Activated CD4-positive, alpha-beta T cell treated with anti-CD3 and anti-CD28 coated beads for 24 hours (primary cell): Measurements from ENCODE around the gene AGPAT1.

ENCODE experiments used
- DNase-seq, 2 donors: peaks; one replicate each; pipeline ENCODE4 v3.0.0-alpha.2; 2020; ENCODE audit warnings: low read depth in 2 of 2

The AGPAT1 gene

GRCh38 chr6:32168807-32169591 lies 6.9 kb downstream of the AGPAT1 start:
- DNase-seq = no peak

GRCh38 chr6:32168350-32168749 lies 7.5 kb downstream of the AGPAT1 start:
- DNase-seq = no peak

GRCh38 chr6:32167761-32168262 lies 8.1 kb downstream of the AGPAT1 start:
- DNase-seq = no peak

- no peak for DNase-seq
Observed at GRCh38 chr6:32167154-32167760, 8.6 kb downstream of the AGPAT1 start.

GRCh38 chr6:32166411-32167061 lies 9.3 kb downstream of the AGPAT1 start:
- no peak for DNase-seq

GRCh38 chr6:32164295-32164694 lies 11.6 kb downstream of the AGPAT1 start, which contains the start of gene EGFL8:
EGFL8 (plus strand) TSS chr6:32164595; CDS start chr6:32166166, 1,571 bp downstream.
- DNase-seq = no peak

- no peak for DNase-seq
Observed at GRCh38 chr6:32163559-32164258, 12.2 kb downstream of the AGPAT1 start.

GRCh38 chr6:32158052-32158451 lies 17.8 kb downstream of the AGPAT1 start:
- DNase-seq = no peak

GRCh38 chr6:32156891-32157290 lies 19.0 kb downstream of the AGPAT1 start:
- no peak for DNase-seq

- peak in 1 of 2 donors; percentile 40 for DNase-seq
Observed at GRCh38 chr6:32154514-32155161, 21.2 kb downstream of the AGPAT1 start.

- DNase-seq = peak; percentile 54 to 73
Observed at GRCh38 chr6:32153564-32154513, 22.0 kb downstream of the AGPAT1 start, which contains the start of gene PPT2. PPT2 (plus strand) TSS chr6:32154141; CDS start chr6:32154595, 454 bp downstream.

- DNase-seq = no peak
Observed at GRCh38 chr6:32152769-32153563, 22.9 kb downstream of the AGPAT1 start.

GRCh38 chr6:32151863-32152768 lies 23.8 kb downstream of the AGPAT1 start, which contains the start of gene PRRT1:
PRRT1 (minus strand) TSS chr6:32151939; CDS start chr6:32151827, 112 bp downstream.
- DNase-seq = no peak

- DNase-seq = no peak
Observed at GRCh38 chr6:32151181-32151862, 24.6 kb downstream of the AGPAT1 start.

- DNase-seq = no peak
Observed at GRCh38 chr6:32149932-32150870, 25.7 kb downstream of the AGPAT1 start.

- DNase-seq = no peak
Observed at GRCh38 chr6:32149092-32149755, 26.7 kb downstream of the AGPAT1 start.
